HG03565 (cell line): ENCODE data around the gene ELMO1.

ENCODE experiments used
- ATAC-seq: cut with Tn5 transposase; IDR thresholded peaks from one replicate; pipeline ENCODE4 v1.9.1; 2021; ENCODE audit warnings: mild to moderate bottlenecking, moderate library complexity; ENCODE audit not compliant: unreplicated experiment

Gene ELMO1

DNA sequence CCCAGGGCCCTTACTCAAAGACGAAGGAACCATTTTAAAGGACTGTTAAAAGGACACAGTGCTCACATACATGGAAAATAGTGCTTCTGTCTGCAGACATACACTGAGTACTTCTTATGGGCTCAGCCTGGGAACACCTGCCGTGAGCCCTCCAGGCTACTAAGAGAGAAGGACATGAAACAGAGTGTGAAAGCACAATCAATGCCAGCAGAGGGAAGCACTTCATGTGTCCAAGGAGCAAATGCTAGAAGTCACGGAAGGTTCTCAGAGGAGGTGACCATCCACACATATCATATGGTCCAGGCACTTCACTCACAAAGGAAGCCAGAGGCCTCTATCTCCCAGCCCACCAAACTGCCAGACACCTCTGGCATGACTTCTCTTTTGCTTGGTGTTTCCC lies 15.5 kb downstream of the ELMO1 start:
- ATAC-seq, result no peak

DNA sequence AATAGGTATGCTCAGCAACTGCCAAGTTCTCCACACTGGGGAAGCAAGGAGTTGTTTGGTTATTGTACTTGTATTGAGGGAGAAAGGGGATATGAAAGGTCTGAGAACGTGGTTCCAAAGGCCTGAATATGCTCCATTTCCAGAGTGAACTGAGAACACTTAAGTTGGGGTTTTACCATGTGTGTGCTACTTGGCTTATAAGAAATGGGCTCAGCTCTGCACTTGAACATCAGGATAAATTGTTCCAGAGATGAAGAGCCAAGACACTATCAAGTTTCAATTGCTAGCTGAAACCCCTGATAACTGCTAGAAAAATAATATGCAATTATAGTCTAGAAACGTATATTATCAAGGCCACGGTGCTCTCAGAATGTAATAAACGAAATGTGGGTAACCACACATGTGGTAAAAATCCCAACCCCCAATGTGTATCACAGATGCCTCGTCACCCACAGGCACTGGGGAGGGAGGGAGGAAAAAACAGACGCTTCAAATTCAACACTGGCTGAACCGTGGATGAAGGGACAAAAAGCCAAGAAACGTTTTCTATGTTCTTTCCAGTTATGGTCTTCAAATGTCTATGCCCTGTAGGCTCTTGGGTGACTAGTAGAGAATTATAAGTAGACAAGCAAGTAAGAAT lies 16.3 kb downstream of the ELMO1 start:
- ATAC-seq, result no peak

DNA sequence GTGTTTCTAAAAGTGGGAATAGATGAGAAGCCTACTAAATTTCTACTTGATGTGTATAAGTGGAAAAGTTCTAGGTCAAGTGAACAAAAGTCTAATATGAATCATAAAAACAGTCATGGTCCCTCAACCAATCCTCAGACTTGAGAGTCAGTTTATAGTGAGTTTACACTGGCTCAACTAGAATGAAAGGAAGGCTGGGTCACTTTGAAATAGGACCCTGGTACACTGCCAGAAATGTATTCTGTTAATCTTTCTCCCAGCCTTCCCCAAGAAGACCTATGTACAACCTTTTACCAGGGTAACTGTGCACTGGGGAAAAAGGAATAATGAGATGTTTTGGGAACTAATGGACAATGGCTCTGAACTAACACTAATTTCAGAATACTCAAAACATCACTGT lies 17.3 kb downstream of the ELMO1 start:
- ATAC-seq, result no peak

DNA sequence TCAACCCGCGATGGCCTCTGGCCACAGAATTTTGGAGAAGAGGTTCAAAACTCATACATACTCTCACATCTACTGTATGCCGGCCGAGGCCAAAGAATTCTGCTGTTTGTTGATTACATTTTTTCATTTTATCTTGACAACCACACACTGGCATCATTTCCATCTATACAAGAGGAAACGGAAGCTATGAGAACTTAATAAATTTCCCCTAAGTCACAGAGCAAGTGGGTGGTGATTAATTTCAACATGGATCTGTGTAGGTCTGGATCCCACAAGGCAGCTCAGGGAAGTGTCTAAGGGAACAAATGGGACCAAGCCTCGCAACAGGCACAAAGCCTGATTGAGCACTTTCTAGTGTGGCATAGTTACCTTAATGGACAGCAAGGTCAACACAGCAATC lies 18.0 kb downstream of the ELMO1 start:
- no peak for ATAC-seq

DNA sequence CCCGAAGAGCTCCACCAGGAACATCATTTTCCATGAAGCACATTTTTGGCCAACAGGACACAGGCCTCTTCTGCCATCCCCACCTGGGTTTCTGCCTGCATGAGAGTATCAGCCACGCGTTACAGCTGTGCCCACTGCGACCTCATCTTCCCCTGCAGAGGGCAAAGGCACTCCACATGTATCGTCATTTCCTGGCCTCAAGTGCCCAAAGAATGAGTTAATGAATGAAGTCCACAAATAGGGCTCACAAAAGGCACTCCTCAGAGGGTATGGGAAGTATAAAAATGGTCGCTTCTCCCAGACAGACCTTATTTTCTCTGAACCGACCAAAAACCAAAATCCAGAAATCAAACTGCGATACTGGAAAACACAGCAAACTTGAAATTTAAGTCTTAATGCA lies 18.5 kb downstream of the ELMO1 start:
- ATAC-seq, result no peak

DNA sequence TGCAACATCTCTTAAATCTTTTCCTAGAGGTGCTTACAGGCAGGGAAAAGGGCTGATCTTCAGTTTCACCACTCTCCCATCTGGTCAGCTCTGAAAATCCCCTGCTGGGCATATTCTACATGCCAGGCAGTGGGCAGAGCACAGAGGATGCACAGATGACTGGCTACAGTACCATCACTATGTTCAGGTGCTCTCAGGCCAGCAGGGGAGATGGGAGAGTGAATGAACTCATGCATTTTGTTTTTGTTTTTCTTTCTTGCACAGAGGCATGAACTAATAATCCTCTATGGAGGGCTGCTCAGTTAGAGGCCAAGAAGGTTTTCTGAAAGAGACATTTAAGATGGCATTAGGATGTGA lies 19.3 kb downstream of the ELMO1 start:
- ATAC-seq, result no peak

DNA sequence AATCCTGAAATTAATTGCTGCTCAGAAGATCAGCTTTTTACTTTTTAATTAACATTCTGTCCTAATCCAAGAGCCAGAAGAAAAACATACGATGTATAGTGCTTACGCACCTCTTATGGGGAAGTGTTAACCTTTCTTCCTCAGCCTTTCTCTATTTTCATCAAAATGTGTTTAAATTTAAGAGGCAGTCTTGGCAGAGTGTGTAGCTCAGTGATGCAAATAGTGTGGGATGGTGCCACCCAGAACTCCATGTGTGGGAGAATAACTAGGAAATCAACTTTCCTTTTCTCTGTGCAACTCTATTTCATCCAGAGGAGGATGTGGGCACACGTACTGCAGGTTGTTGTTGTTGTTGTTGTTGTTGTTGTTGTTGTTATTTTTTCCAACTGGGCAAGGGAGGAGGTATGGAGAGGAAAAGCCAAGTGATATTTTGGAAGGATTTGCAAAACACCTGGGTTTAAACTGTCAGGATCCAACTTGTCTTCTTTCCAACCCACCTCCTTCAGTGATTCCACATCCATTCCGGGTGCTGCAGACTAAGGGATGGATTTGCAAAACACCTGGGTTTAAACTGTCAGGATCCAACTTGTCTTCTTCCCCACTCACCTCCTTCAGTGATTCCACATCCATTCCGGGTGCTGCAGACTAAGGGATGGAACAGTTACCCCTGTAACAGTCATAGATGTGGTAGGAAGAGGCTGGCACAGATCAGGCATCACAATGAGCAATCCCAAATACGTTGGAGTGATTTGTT lies 19.8 kb downstream of the ELMO1 start:
- no peak for ATAC-seq

DNA sequence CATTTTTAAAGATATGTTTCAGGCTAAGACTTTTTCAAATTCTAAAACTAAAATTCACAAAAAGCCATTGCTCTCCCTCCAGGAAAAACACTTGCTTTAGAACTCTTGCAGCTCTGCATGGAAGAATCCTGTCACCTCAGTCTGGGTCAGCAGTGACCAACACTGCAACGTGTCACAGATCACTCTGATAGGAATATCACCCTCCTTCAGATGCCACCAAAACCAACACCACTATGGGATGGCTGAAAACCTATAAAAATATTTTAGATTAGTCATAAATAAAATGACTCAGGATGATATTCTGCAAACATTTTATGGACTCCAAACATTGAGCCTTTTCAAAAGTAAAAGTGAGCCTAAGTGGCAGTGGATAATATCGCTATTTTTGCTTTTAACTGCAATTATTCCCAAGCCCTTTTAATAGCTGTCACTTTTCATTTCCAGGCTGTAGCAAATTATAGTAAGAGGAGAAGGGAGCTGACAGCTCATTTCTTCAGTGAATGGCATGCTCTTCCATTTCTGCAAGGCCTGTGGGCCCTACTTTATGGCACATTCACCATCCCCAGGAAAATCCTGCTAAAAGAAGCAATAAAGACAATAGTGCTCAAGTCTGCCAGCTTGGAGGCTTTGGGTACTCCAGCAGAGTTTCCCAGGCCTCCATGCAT lies 21.3 kb downstream of the ELMO1 start:
- no peak for ATAC-seq

DNA sequence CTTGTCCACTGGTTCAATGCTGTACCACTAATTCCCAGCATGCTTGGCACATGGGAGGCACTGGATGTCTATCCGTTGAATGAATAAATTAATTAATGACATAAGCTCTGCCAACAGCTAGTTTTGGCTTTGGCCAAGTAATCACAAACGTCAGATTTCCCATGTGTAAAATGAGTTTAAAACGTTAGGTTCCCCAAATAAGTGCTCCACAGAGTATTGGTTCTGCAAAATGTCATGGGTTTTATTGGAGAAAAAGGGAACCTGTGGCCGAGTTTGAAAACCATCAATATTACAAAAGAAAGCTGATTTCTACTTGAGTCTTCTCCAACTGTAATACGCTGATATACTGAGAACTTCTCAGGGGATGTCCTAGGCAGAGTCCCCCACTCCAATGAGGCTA lies 23.2 kb downstream of the ELMO1 start:
- ATAC-seq, result no peak

DNA sequence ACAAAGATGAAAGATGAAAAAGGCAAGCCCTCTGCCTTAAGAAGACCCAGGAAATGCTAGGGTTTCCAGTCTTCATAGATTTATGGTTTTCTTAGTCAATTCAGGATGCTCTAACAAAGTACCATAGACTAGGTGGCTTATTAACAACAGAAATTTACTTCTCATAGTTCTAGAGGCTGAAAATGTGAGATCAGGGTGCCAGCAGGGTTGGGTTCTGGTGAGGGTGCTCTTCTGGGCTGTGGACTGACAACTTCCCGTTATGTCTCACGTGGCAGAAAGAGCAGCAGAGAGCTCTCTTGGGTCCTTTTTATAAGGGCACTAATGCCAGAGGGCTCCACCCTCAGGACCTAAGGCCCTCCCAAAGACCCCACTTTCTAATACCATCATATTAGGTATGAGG lies 23.7 kb downstream of the ELMO1 start:
- ATAC-seq, result no peak

DNA sequence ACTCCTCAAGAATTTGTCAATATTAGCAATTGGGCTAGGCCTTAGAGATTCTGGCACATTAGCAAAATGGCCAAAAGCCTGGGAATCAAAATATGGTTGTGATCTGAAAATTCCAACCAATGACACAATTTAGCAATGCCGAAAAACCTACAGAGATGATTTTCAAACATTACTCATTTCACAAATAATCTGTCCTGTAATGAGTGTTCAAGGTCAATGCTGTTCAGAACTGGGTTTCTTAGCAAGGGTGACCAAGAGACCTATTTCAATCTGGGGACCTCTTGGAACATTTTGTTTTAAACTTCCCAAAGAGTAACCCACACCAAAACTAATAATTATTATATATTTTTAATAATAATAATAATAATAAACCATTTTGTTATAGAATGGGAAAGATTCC lies 24.1 kb downstream of the ELMO1 start:
- ATAC-seq, result no peak

DNA sequence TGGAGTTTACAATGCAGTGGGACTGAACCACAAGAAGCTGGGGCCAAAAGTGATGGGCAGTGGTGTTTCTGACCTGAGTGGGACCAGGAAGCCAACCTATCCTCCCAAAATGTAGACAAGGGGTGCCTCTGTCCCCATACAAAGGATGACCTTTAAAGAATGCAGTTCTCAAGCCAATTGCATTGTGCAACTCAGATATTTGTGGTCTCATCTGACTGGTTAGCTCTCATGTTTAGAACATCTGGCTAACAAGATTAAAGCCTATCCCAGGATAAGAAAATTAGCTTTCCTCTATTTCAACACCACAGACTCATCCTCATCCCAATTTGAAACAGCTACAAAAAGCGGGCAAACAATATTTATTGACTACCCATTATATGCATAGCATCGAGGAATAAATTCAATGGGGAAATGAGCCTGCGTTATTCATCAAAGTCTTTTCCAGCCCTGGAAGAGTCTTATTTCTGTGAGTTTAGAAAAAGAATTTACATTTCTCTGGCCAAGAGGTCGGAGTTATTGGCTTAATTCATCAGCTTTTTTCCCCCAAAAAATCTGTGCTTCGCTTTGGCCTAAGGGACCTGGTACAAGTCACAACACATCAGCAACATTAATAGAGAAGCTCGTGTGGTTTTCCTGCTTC lies 26.7 kb downstream of the ELMO1 start:
- ATAC-seq, result no peak

DNA sequence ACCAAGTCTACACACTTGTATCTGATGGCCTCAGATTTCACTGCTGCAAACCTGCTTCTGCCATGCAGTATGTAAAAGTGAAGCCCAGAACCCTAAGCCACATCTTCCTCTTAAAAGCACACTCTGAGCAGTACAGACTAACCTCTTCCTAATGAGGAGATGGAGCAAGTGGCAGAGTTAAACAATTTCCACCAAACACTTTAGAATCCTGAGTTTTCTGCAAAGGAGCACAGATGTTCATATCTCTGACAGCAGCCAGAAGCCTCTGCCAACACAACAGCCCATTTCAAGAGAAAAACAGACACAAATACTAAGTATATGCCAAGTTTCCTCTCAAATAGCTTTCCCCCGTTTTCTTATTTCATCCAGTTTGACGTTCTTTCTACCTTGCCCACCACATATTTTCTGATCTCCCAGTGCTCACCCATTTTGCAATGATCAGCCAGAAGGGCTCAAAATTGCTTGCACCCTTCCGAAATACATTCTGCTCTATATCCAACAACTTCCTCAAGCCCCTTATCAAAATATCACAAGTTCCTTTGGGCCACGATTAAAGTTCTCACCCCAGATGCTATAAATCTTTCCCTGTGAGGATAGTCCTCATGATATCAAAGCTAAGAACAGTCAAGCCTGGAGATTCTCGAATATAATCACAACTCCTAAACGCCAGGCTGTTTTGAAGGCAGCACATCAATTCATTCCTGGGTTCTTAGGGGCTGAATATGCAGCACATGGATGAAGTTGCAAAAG lies 27.5 kb downstream of the ELMO1 start:
- no peak for ATAC-seq

DNA sequence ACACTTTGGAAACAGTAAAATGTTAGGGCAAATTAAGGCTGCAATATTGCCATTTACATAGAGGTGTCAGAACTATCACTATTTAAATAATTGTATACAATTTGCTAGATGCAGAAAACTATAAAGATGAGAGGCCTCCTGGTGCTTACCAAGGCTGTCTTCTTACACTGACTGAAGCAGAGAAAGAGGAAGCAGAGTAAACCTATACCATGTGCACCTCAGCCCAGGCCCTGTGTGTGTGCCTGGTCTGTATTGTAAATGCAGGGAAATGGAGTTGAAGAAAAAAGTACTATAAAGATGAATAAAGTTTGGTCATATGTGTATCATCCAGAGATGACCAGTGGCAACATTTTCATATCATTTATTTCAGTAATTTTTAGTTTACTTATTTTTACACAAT lies 29.2 kb downstream of the ELMO1 start:
- no peak for ATAC-seq

DNA sequence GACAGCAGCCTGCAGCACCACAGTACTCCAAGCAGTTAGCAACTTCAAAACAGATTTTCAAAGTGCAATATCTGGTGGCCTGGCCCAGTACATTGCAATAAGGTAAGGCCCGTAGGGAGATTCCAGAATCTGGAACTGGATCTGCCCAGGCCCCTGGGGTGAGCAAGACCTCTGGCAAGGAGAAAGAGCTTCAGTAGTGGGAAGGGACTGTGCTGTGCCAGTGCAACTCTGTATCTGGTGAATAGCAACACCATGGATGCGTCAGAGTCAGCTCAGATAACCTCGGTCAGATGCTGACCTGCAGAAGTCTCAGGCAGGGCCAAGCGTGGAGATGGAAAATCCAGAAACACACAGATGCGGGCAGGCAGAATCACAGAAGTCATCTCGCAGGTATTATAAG lies 30.3 kb downstream of the ELMO1 start:
- ATAC-seq, result no peak

DNA sequence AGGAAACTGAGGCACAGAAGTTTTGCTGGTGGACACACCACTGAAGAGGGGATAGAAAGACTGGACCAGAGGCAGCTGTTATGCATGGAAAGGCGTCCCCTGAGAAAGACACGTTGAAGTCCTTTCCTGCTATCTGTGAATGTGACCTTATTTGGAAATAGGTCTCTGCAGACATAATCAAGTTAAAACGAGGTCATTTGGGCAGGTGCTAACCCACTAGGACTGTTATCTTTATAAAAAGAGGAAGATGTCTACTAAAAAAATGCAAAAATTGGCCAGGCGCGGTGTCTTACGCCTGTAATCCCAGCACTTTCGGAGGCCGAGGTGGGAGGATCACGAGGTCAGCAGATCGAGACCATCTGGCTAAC lies 31.6 kb downstream of the ELMO1 start:
- no peak for ATAC-seq

DNA sequence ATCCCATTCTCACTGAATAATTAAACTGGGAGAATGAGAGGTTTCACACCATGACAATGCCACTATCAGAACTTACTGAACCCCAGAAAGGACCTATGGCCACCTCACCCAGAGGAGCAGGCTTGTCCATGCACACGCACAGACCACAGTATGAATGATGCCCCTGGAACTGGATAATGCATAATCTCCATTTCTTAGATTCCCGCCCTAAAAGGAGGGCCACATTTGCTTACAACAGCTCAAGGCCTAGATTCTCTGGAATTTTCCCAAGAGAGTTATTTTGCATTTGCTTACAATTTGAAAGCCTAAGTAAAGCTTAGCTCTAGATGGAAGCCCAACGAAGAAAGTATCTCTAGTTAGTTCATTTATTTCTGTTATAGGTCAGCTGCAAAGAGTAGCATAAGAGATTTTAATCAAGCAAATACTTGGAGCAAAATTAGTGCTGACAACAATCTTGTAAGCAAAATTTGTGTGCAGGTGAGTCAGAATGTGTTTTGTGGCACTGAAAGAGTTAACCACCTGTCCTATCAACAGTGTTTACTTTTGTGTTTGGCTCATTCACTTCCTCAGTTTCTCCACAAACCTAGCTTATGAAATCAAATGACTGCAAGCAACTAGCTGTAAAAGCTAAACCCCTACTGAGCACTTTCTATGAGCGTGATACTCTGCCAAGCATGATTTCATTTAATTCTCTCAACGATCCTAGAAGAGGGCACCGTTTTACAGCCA lies 32.1 kb downstream of the ELMO1 start:
- no peak for ATAC-seq

DNA sequence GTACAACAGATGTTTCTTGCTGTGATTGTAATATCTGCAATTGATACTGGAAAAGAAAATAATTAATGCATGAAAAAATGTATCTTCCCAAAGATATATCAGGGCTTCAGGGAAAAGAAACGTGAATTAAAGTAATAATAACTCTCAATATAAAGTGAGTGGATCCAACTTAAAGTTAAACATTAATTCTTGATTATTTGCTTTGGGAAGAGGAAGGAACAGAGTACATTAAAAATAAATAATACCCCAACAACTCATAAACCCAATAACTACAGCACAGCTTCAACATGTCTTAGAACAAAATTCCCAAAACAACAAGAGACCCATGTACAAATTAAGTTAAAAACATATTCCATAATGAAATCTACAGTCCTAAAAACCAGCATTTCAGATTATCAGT lies 33.0 kb downstream of the ELMO1 start:
- ATAC-seq, result no peak

DNA sequence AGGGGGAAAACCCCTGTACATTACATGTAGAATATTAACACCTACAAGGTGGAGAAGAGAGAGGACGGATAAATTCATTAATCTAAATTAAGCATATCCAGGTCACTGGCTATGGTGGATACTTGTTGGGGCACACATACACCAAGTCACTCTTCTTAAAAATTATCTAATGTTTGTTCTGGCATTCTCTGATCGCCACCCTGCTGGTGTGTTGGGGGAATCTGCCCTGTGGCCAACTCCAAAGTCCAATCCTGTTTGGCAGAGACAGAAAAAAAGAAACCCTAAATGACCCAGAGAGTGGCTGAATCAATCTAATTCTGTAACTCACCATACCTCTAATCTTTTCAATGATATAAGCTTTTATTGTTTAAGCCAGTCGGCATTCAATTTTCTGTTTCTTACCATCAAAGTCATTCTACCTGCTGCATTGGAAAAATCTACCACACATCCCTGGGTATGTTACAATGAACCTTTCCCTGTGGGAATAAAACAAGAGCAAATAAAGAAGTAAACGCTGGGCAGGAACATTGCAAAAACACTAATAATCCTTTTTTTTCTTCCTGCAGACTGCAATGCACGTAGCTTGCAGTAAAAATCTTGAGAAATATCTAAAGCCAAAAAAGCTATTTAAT lies 34.2 kb downstream of the ELMO1 start:
- ATAC-seq, result no peak

DNA sequence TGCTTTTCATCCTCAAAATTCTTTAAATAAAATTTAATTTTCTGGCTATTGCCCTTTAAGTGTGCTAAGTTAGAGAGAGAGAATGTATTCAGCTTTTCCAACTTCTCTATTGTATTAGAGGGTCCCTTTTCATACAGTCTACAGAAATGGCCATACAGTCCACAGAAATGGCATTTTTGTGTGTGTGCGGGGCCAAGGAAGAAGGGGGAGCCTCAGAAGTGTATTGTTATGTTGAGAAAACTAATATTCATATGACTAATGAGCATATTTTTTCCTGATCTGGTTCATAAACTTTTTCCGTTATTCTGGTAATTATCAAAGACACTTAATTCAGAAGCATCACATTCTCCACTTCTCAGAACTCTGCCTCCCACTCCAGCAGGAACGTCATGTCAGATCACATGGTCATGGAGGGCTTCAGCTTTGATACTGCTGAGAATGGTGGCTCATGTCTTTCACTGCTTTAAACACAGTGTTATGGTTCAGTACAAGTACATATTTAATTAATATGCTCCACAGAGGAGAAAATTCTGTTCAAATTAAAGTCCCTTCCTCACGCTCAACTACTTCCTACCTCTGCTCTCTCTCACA lies 37.1 kb downstream of the ELMO1 start:
- no peak for ATAC-seq
